Activated CD8-positive, alpha-beta T cell treated with anti-CD3 and anti-CD28 coated beads, Interleukin-2, amount 10 ng/mL, durations not matched to agents 7 days and 5 days (primary cell): ENCODE data around the gene SLC4A1. TPM values are rescaled to one million over a fixed set of nuclear protein-coding genes. Genes with fewer than 3 reads are reported as not detected.
"Not testable (repeated sequence)": the region's sequence is repeated elsewhere in the genome, so short reads cannot be mapped to it uniquely, and the experiment has no call there.

Experiments
- ATAC-seq: fragments of 150-1000 bp; cut with Tn5 transposase; one replicate; pipeline ENCODE4 v1.10.0; 2021; ENCODE audit warnings: moderate library complexity
- CTCF ChIA-PET: fragments of 350-600 bp; sonication (Branson Sonifier 250); formaldehyde crosslinking; loops from one replicate; lab custom pipeline; 2021; ENCODE audit warnings: antibody characterized with exemption; lab: Charles Lee
- POLR2A ChIA-PET: fragments of 350-600 bp; sonication (Branson Sonifier 250); formaldehyde crosslinking; loops from one replicate; lab custom pipeline; 2021; ENCODE audit warnings: antibody characterized with exemption; lab: Charles Lee
- DNase-seq: peaks from one replicate; pipeline ENCODE4 v3.0.0-alpha.2; 2020
- H3K27ac Mint-ChIP-seq: one replicate; pipeline ENCODE4 v1.8.0; 2021; ENCODE audit warnings: mild to moderate bottlenecking, mixed read lengths
- H3K27me3 Mint-ChIP-seq: one replicate; pipeline ENCODE4 v1.8.0; 2021; ENCODE audit warnings: low read depth, mixed read lengths
- H3K36me3 Mint-ChIP-seq: one replicate; pipeline ENCODE4 v1.8.0; 2021; ENCODE audit warnings: low read depth, mixed read lengths
- H3K4me1 Mint-ChIP-seq: one replicate; pipeline ENCODE4 v1.8.0; 2021; ENCODE audit warnings: low read depth, mixed read lengths
- H3K4me3 Mint-ChIP-seq: one replicate; pipeline ENCODE4 v1.8.0; 2021; ENCODE audit warnings: mild to moderate bottlenecking, mixed read lengths
- H3K9me3 Mint-ChIP-seq: one replicate; pipeline ENCODE4 v1.8.0; 2022; ENCODE audit warnings: mixed read lengths; ENCODE audit not compliant: insufficient read depth
- total RNA-seq, 2 experiments: library from RNA; stranded (reverse); gene quantifications; one replicate each; pipeline ENCODE4 v1.2.3, GENCODE V29; 2021

SLC4A1 gene
- total RNA-seq, 2 experiments from 2014 or later: not detected

DNA sequence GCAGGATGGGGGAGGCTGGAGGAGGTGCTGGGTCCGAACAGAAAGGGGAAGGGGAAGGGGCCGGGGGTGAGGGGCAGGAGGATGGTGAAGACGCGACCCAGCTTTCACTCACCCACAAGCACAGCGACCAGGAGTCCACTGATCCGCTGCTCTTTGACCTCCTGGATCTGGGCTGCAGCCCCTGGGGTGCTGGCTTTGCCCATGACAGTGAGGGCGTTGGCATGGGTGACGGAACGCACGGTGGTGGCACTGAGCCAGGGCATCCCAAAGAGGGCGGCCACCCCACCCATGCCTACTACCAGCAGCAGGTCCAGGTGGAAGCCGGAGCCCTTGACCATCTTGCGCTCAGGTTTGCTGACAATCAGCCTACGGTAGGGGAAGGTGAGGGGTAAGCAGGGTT lies 14.9 kb downstream of the SLC4A1 start:
- DNase-seq (no peak), ATAC-seq (no peak)
- H3K9me3 Mint-ChIP-seq: no peaks in the 10 kb centered on the region
- CTCF ChIA-PET: no interaction called here
- H3K36me3 Mint-ChIP-seq: no peaks in the 10 kb centered on the region
- H3K4me3 Mint-ChIP-seq: no peak overlapping the region
- peaks cover 19% of the 10 kb centered on the region for H3K4me1 Mint-ChIP-seq
- H3K27me3 Mint-ChIP-seq: peaks cover 7% of the 10 kb centered on the region
- no peak overlapping the region for H3K27ac Mint-ChIP-seq
- POLR2A ChIA-PET: no interaction called here

GRCh38 chr17:44251062-44251461 lies 16.9 kb downstream of the SLC4A1 start:
- peaks cover 4% of the 10 kb centered on the region for H3K27me3 Mint-ChIP-seq
- DNase-seq: no peak
- POLR2A ChIA-PET: no interaction called here
- H3K27ac Mint-ChIP-seq: no peak overlapping the region
- H3K9me3 Mint-ChIP-seq: no peaks in the 10 kb centered on the region
- peaks cover 39% of the 10 kb centered on the region for H3K4me1 Mint-ChIP-seq
- CTCF ChIA-PET: interaction anchor here (1.0 kb wide), 1 partner anchor 41 kb away, joined by 3 read pairs; no protein-coding TSS in a partner anchor
- H3K4me3 Mint-ChIP-seq: no peak overlapping the region
- no peak for ATAC-seq
- no peaks in the 10 kb centered on the region for H3K36me3 Mint-ChIP-seq

DNA sequence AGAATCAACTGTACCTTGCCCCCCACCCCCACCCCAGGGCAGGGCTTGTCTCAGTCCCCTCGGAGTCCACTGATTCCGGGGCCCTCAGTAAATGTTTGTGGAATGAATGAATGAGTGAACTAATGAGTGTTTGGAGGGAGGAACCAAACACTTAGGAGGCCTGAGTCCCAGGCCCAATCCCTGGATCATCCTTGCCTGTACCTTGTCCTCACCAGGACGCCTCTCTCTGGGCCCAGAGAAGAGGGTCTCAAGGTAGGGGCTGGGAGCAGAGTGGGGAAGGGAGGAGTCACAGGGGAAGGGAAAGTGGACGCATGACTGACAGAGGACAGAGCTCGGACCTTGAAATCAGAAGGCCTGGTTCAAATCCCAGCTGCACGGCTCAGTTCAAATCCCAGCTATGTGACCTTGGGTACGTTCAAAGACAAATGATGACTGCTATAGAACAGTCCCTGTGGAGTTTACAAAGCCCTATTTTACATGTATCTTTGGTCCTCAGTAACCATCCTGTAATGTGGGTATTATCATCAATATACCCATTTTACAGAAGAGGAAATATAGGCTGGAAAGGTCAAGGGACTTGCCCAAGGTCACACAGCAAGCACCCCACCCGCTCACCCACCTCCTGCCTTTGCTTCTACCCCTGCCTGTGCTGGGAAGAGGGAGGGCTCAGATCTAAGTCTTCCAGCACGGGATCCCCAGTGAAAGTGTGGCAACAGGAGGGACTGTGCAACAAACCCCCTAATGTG lies 18.3 kb downstream of the SLC4A1 start:
- H3K27ac Mint-ChIP-seq: peak overlapping the region; percentile 74
- peaks cover 48% of the 10 kb centered on the region for H3K4me1 Mint-ChIP-seq
- POLR2A ChIA-PET: no interaction called here

GRCh38 chr17:44247876-44248736 lies 19.8 kb downstream of the SLC4A1 start:
- Mint-ChIP-seq H3K4me3 (peak overlapping the region; percentile 22), H3K27ac (peak overlapping the region; percentile 86), H3K36me3 (no peaks in the 10 kb centered on the region), H3K9me3 (no peaks in the 10 kb centered on the region), H3K27me3 (no peaks in the 10 kb centered on the region), H3K4me1 (peaks cover 48% of the 10 kb centered on the region)
- DNase-seq (no peak), ATAC-seq (no peak)
- POLR2A ChIA-PET: interaction anchor here (1.3 to 3.9 kb wide), 3 partner anchors 28 to 60 kb away, joined by 3 to 57 read pairs (median 3); partner anchors contain the start of genes RUNDC3A and UBTF
- CTCF ChIA-PET: interaction anchor here (0.8 to 2.7 kb wide), 5 partner anchors 27 to 83 kb away, joined by 3 to 20 read pairs (median 3); no protein-coding TSS in a partner anchor

More for the DNA sequence above, 18.3 kb downstream of the SLC4A1 start:
- H3K27me3 Mint-ChIP-seq: no peaks in the 10 kb centered on the region
- no peaks in the 10 kb centered on the region for H3K9me3 Mint-ChIP-seq
- DNase-seq (no peak), ATAC-seq (no peak)
- CTCF ChIA-PET: no interaction called here
- H3K4me3 Mint-ChIP-seq: no peak overlapping the region
- no peaks in the 10 kb centered on the region for H3K36me3 Mint-ChIP-seq

- DNase-seq (no peak), ATAC-seq (no peak)
- Mint-ChIP-seq H3K27me3 (no peaks in the 10 kb centered on the region), H3K36me3 (no peaks in the 10 kb centered on the region), H3K4me1 (peaks cover 48% of the 10 kb centered on the region), H3K27ac (peak overlapping the region; percentile 86), H3K4me3 (no peak overlapping the region), H3K9me3 (no peaks in the 10 kb centered on the region)
- ChIA-PET CTCF (interaction anchor here (0.6 to 2.7 kb wide), 8 partner anchors 8 to 83 kb away, joined by 3 to 20 read pairs (median 3); partner anchors contain the start of gene UBTF), POLR2A (interaction anchor here (0.8 to 3.9 kb wide), 6 partner anchors 8 to 981 kb away, joined by 3 to 57 read pairs (median 3); partner anchors contain the start of genes RUNDC3A and UBTF)
These were observed 20.5 kb downstream of the SLC4A1 start for GRCh38 chr17:44247440-44247841.

- ChIA-PET POLR2A (no interaction called here), CTCF (no interaction called here)
- DNase-seq: no peak
These were observed 26.8 kb downstream of the SLC4A1 start for GRCh38 chr17:44241106-44241624.

DNA sequence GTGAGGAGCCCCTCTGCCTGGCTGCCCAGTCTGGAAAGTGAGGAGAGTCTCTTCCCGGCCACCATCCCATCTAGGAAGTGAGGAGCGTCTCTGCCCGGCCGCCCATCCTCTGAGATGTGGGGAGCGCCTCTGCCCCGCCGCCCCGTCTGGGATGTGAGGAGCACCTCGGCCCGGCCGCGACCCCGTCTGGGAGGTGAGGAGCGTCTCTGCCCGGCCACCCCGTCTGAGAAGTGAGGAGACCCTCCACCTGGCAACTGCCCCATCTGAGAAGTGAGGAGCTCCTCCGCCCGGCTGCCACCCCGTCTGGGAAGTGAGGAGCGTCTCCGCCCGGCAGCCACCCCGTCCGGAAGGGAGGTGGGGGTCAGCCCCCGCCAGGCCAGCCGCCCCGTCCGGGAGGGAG lies 30.0 kb downstream of the SLC4A1 start:
- H3K4me3 Mint-ChIP-seq, DNase-seq, H3K27ac Mint-ChIP-seq, H3K36me3 Mint-ChIP-seq, POLR2A ChIA-PET, H3K27me3 Mint-ChIP-seq, CTCF ChIA-PET, H3K9me3 Mint-ChIP-seq, ATAC-seq: not testable (repeated sequence)
- H3K4me1 Mint-ChIP-seq: peaks cover 12% of the 10 kb centered on the region

More at GRCh38 chr17:44241106-44241624, 26.8 kb downstream of the SLC4A1 start:
- H3K4me1 Mint-ChIP-seq: peaks cover 10% of the 10 kb centered on the region
- no peak overlapping the region for H3K4me3 Mint-ChIP-seq
- H3K27ac Mint-ChIP-seq: no peak overlapping the region
- ATAC-seq: no peak
- H3K9me3 Mint-ChIP-seq: no peaks in the 10 kb centered on the region
- peaks cover 3% of the 10 kb centered on the region for H3K27me3 Mint-ChIP-seq
- H3K36me3 Mint-ChIP-seq: no peaks in the 10 kb centered on the region

DNA sequence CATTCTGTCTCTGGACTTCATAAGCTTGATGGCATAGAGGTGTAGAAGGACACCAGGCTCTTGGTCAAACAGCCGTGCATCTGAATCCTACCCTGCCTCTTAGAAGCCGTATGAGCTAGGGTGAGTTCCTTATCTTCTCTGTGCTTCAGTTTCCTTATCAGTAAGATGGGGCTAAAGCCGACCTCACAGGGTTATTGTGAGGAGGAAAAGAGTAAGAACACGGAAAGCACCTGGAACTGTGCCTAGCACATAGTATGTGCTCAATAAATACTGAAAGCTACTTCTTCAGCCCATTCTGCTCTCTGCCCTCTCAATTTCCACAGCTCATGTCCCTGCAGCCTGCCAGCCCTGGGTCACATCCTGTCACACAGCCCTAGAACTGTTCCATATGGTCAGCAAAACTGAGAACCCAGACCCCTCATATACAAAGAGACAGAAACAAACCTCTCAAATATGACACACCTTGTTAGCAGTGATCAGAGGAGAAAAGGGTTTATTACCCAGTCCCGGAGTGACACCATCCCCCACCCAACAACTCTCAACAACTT lies 31.4 kb downstream of the SLC4A1 start:
- Mint-ChIP-seq H3K27me3 (peaks cover 7% of the 10 kb centered on the region), H3K27ac (no peak overlapping the region), H3K4me3 (no peak overlapping the region), H3K9me3 (no peaks in the 10 kb centered on the region), H3K4me1 (peaks cover 12% of the 10 kb centered on the region), H3K36me3 (no peaks in the 10 kb centered on the region)
- DNase-seq (no peak), ATAC-seq (no peak)
- CTCF ChIA-PET: interaction anchor here (1.3 kb wide), 1 partner anchor 26 kb away, joined by 5 read pairs; no protein-coding TSS in a partner anchor
- POLR2A ChIA-PET: interaction anchor here (1.1 kb wide), 1 partner anchor 17 kb away, joined by 3 read pairs; the partner anchor contains the start of gene UBTF

GRCh38 chr17:44235583-44235936 lies 32.4 kb downstream of the SLC4A1 start:
- Mint-ChIP-seq H3K27me3 (peaks cover 5% of the 10 kb centered on the region), H3K4me1 (peaks cover 12% of the 10 kb centered on the region), H3K36me3 (no peaks in the 10 kb centered on the region), H3K4me3 (no peak overlapping the region), H3K9me3 (no peaks in the 10 kb centered on the region), H3K27ac (no peak overlapping the region)
- ATAC-seq (no peak), DNase-seq (no peak)
- POLR2A ChIA-PET: no interaction called here
- CTCF ChIA-PET: no interaction called here

- CTCF ChIA-PET: no interaction called here
These were observed 34.4 kb downstream of the SLC4A1 start for GRCh38 chr17:44233582-44233981.

GRCh38 chr17:44232061-44232460 lies 35.9 kb downstream of the SLC4A1 start:
- H3K4me3 Mint-ChIP-seq: no peak overlapping the region
- H3K27ac Mint-ChIP-seq: no peak overlapping the region
- H3K4me1 Mint-ChIP-seq: peaks cover 12% of the 10 kb centered on the region
- CTCF ChIA-PET: no interaction called here
- ATAC-seq (no peak), DNase-seq (no peak)
- H3K36me3 Mint-ChIP-seq: no peaks in the 10 kb centered on the region
- POLR2A ChIA-PET: interaction anchor here (0.6 kb wide), 1 partner anchor 83 kb away, joined by 3 read pairs; no protein-coding TSS in a partner anchor
- peaks cover 5% of the 10 kb centered on the region for H3K27me3 Mint-ChIP-seq
- no peaks in the 10 kb centered on the region for H3K9me3 Mint-ChIP-seq

More at GRCh38 chr17:44233582-44233981, 34.4 kb downstream of the SLC4A1 start:
- H3K36me3 Mint-ChIP-seq: no peaks in the 10 kb centered on the region
- POLR2A ChIA-PET: no interaction called here
- H3K27me3 Mint-ChIP-seq: peaks cover 5% of the 10 kb centered on the region
- no peak for DNase-seq
- H3K4me3 Mint-ChIP-seq: no peak overlapping the region
- no peak overlapping the region for H3K27ac Mint-ChIP-seq
- ATAC-seq: no peak
- no peaks in the 10 kb centered on the region for H3K9me3 Mint-ChIP-seq
- H3K4me1 Mint-ChIP-seq: peaks cover 12% of the 10 kb centered on the region
